Neural progenitor cell (in vitro differentiated cells): ENCODE measurements around the gene ATAT1.

Source experiments
- EZH2 ChIP-seq: fragments of 200-600 bp; sonication (generic); IDR thresholded peaks from 2 replicates; pipeline ENCODE4 v1.6.1; 2017; ENCODE audit warnings: antibody characterized with exemption, mild to moderate bottlenecking, moderate library complexity
- TF ChIP-seq, protein P1 (sequence below): fragments of 200-600 bp; sonication (generic); IDR thresholded peaks from 2 replicates; pipeline ENCODE4 v1.5.1; 2017; ENCODE audit warnings: antibody characterized with exemption, mild to moderate bottlenecking

DNA sequence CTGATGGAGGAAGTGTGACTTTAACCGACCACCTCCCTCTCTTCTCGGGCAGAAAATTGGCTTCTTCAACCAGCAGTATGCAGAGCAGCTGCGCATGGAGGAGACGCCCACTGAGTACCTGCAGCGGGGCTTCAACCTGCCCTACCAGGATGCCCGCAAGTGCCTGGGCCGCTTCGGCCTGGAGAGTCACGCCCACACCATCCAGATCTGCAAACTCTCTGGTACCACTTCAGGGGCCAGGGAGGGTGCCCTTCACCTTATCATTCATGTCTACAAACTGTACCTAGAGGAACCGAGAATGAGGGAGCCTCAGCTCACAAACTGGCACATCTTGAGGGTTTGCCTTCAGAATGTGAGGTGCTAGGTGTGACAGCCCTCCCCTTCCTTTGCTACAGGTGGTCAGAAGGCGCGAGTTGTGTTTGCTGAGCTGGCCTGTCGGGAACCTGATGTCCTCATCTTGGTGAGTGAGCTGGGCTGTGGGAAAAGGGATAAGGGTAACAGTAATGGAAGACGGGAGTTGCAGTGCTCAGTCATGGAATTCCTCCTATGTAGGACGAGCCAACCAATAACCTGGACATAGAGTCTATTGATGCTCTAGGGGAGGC is 36.8 kb upstream of the ATAT1 start:
- TF ChIP-seq, protein P1, sequence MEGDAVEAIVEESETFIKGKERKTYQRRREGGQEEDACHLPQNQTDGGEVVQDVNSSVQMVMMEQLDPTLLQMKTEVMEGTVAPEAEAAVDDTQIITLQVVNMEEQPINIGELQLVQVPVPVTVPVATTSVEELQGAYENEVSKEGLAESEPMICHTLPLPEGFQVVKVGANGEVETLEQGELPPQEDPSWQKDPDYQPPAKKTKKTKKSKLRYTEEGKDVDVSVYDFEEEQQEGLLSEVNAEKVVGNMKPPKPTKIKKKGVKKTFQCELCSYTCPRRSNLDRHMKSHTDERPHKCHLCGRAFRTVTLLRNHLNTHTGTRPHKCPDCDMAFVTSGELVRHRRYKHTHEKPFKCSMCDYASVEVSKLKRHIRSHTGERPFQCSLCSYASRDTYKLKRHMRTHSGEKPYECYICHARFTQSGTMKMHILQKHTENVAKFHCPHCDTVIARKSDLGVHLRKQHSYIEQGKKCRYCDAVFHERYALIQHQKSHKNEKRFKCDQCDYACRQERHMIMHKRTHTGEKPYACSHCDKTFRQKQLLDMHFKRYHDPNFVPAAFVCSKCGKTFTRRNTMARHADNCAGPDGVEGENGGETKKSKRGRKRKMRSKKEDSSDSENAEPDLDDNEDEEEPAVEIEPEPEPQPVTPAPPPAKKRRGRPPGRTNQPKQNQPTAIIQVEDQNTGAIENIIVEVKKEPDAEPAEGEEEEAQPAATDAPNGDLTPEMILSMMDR: no peak
- TF ChIP-seq EZH2: no peak
